GM12873 (cell line): ENCODE data around the gene COMMD9.

ENCODE experiments used
- CTCF ChIP-seq: IDR thresholded peaks from 2 replicates; pipeline ENCODE4 v1.5.1; 2012; ENCODE audit warnings: low read depth, mild to moderate bottlenecking, moderate library complexity, low read length, control low read depth; ENCODE audit not compliant: insufficient read depth; ENCODE audit errors: missing control alignments

The COMMD9 gene

GRCh38 chr11:36248436-36248835, 40.8 kb downstream of the COMMD9 start:
- no peak for TF ChIP-seq CTCF

GRCh38 chr11:36247493-36247892, 41.7 kb downstream of the COMMD9 start:
- TF ChIP-seq CTCF, result no peak

- TF ChIP-seq CTCF, result no peak
Observed at GRCh38 chr11:36243641-36244040, 45.6 kb downstream of the COMMD9 start.

GRCh38 chr11:36241497-36241896, 47.7 kb downstream of the COMMD9 start:
- TF ChIP-seq CTCF, result no peak

GRCh38 chr11:36240801-36241200, 48.4 kb downstream of the COMMD9 start:
- no peak for TF ChIP-seq CTCF

GRCh38 chr11:36240173-36240572, 49.1 kb downstream of the COMMD9 start:
- TF ChIP-seq CTCF, result no peak

GRCh38 chr11:36239636-36240035, 49.6 kb downstream of the COMMD9 start:
- no peak for TF ChIP-seq CTCF
